ENCODE measurements around the gene GZMB.
"Not testable (repeated sequence)": the region's sequence is repeated elsewhere in the genome, so short reads cannot be mapped to it uniquely, and the experiment has no call there.

GRCh38 chr14:24584402-24584801, 49.6 kb downstream of the GZMB start:
- not testable (repeated sequence) for TF ChIP-seq ZNF565 (CRISPR knock-in tag; conservative IDR thresholded peaks at IDR 0.05; ENCODE audit: low read depth); TSHZ2 (CRISPR knock-in tag; IDR thresholded peaks at IDR 0.05); CSRNP3 (CRISPR knock-in tag; IDR thresholded peaks at IDR 0.05); POU6F1 (CRISPR knock-in tag; IDR thresholded peaks at IDR 0.05; ENCODE audit: borderline replicate concordance, low read depth); ARNTL (CRISPR knock-in tag; IDR thresholded peaks at IDR 0.05; ENCODE audit: borderline replicate concordance, low read depth); ZNF70 (CRISPR knock-in tag; IDR thresholded peaks at IDR 0.05); RARB (CRISPR knock-in tag; IDR thresholded peaks at IDR 0.05); BACH2 (CRISPR knock-in tag; IDR thresholded peaks at IDR 0.05; ENCODE audit: borderline replicate concordance); CREB5 (CRISPR knock-in tag; IDR thresholded peaks at IDR 0.05; ENCODE audit: low read depth); PATZ1 (CRISPR knock-in tag; IDR thresholded peaks at IDR 0.05; ENCODE audit: borderline replicate concordance); OSR1 (CRISPR knock-in tag; IDR thresholded peaks at IDR 0.05); ESRRG (CRISPR knock-in tag; IDR thresholded peaks at IDR 0.05)
